SK-N-SH treated with all-trans-retinoic acid at 6 μM for 48 hours (cell line): ENCODE measurements around the gene NECTIN3.
A peak's percentile ranks its signal among the peaks of the same experiment; 100 is the strongest.

ENCODE experiments used
- ATAC-seq: fragments of 200-7000 bp; cut with Tn5 transposase; 3 replicates; pipeline ENCODE4 v1.9.1; 2020; ENCODE audit warnings: mild to moderate bottlenecking, moderate library complexity
- ARNTL ChIP-seq: fragments of 450-650 bp; formaldehyde crosslinking; IDR thresholded peaks from 2 replicates; pipeline ENCODE4 v1.5.0; 2020; ENCODE audit warnings: low read depth, mild to moderate bottlenecking, moderate library complexity, borderline replicate concordance
- BACH2 ChIP-seq: fragments of 250-450 bp; sonication (Bioruptor Pico); IDR thresholded peaks from 2 replicates; pipeline ENCODE4 v1.9.0; 2021; ENCODE audit warnings: mild to moderate bottlenecking, borderline replicate concordance
- CSDC2 ChIP-seq: fragments of 250-450 bp; sonication (Bioruptor Pico); IDR thresholded peaks from 2 replicates; pipeline ENCODE4 v1.5.0; 2020; ENCODE audit warnings: mild to moderate bottlenecking, moderate library complexity
- ESRRG ChIP-seq: fragments of 250-450 bp; sonication (Bioruptor Pico); IDR thresholded peaks from 2 replicates; pipeline ENCODE4 v1.6.1; 2021; ENCODE audit warnings: mild to moderate bottlenecking
- GLIS3 ChIP-seq: fragments of 250-450 bp; sonication (Bioruptor Pico); IDR thresholded peaks from 2 replicates; pipeline ENCODE4 v1.5.0; 2020; ENCODE audit warnings: mild to moderate bottlenecking, moderate library complexity
- ISL1 ChIP-seq: fragments of 250-450 bp; sonication (Bioruptor Pico); IDR thresholded peaks from 2 replicates; pipeline ENCODE4 v2.1.2; 2022; ENCODE audit warnings: mild to moderate bottlenecking, moderate library complexity
- OSR1 ChIP-seq: fragments of 250-450 bp; sonication (Bioruptor Pico); IDR thresholded peaks from 2 replicates; pipeline ENCODE4 v1.8.0; 2022; ENCODE audit warnings: moderate library complexity, mild to moderate bottlenecking, inconsistent platforms
- PPARA ChIP-seq: fragments of 250-450 bp; sonication (Bioruptor Pico); IDR thresholded peaks from 2 replicates; pipeline ENCODE4 v1.5.0; 2020; ENCODE audit warnings: mild to moderate bottlenecking, borderline replicate concordance
- RARB ChIP-seq: fragments of 250-450 bp; sonication (Bioruptor Pico); IDR thresholded peaks from 2 replicates; pipeline ENCODE4 v1.8.0; 2021; ENCODE audit warnings: mild to moderate bottlenecking, moderate library complexity
- SNAI2 ChIP-seq: fragments of 250-450 bp; sonication (Bioruptor Pico); IDR thresholded peaks from 2 replicates; pipeline ENCODE4 v1.5.0; 2020; ENCODE audit warnings: mild to moderate bottlenecking, moderate library complexity
- TCF4 ChIP-seq: fragments of 250-450 bp; sonication (Bioruptor Pico); IDR thresholded peaks from 2 replicates; pipeline ENCODE4 v1.8.0; 2021; ENCODE audit warnings: mild to moderate bottlenecking, moderate library complexity, borderline replicate concordance
- TOX ChIP-seq: fragments of 250-450 bp; sonication (Bioruptor Pico); IDR thresholded peaks from 2 replicates; pipeline ENCODE4 v1.8.0; 2021; ENCODE audit warnings: mild to moderate bottlenecking, moderate library complexity, borderline replicate concordance
- ZC3H10 ChIP-seq: fragments of 250-450 bp; sonication (Bioruptor Pico); IDR thresholded peaks from 2 replicates; pipeline ENCODE4 v1.5.1; 2021; ENCODE audit warnings: mild to moderate bottlenecking, moderate library complexity
- ZFP3 ChIP-seq: fragments of 250-450 bp; sonication (Bioruptor Pico); IDR thresholded peaks from 2 replicates; pipeline ENCODE4 v1.5.0; 2020; ENCODE audit warnings: mild to moderate bottlenecking, moderate library complexity
- ZFP30 ChIP-seq: fragments of 450-650 bp; formaldehyde crosslinking; IDR thresholded peaks from 2 replicates; pipeline ENCODE4 v1.5.0; 2022; ENCODE audit warnings: mild to moderate bottlenecking, moderate library complexity
- ZNF565 ChIP-seq: fragments of 450-650 bp; formaldehyde crosslinking; conservative IDR thresholded peaks from 2 replicates; pipeline ENCODE4 v1.5.0; 2020; ENCODE audit warnings: low read depth, mild to moderate bottlenecking, moderate library complexity
- ZNF70 ChIP-seq: fragments of 450-650 bp; formaldehyde crosslinking; IDR thresholded peaks from 2 replicates; pipeline ENCODE4 v1.5.0; 2020; ENCODE audit warnings: mild to moderate bottlenecking, moderate library complexity
- ZNF8 ChIP-seq: fragments of 450-650 bp; formaldehyde crosslinking; IDR thresholded peaks from 2 replicates; pipeline ENCODE4 v1.5.0; 2020; ENCODE audit warnings: mild to moderate bottlenecking, moderate library complexity
- TF ChIP-seq, protein P1 (sequence below): fragments of 250-450 bp; sonication (Bioruptor Pico); IDR thresholded peaks from 2 replicates; pipeline ENCODE4 v1.5.0; 2020; ENCODE audit warnings: mild to moderate bottlenecking, moderate library complexity
- TF ChIP-seq, protein P2 (sequence below): fragments of 250-450 bp; sonication (Bioruptor Pico); IDR thresholded peaks from 2 replicates; pipeline ENCODE4 v1.5.1; 2021; ENCODE audit warnings: mild to moderate bottlenecking, moderate library complexity
- TF ChIP-seq, protein P3 (sequence below): fragments of 250-450 bp; sonication (Bioruptor Pico); IDR thresholded peaks from 2 replicates; pipeline ENCODE4 v1.8.0; 2021; ENCODE audit warnings: low read depth, mild to moderate bottlenecking, moderate library complexity, borderline replicate concordance
- TF ChIP-seq, protein P4 (sequence below): fragments of 250-450 bp; sonication (Bioruptor Pico); IDR thresholded peaks from 2 replicates; pipeline ENCODE4 v1.8.0; 2020; ENCODE audit warnings: mild to moderate bottlenecking, moderate library complexity, borderline replicate concordance

NECTIN3 gene

DNA sequence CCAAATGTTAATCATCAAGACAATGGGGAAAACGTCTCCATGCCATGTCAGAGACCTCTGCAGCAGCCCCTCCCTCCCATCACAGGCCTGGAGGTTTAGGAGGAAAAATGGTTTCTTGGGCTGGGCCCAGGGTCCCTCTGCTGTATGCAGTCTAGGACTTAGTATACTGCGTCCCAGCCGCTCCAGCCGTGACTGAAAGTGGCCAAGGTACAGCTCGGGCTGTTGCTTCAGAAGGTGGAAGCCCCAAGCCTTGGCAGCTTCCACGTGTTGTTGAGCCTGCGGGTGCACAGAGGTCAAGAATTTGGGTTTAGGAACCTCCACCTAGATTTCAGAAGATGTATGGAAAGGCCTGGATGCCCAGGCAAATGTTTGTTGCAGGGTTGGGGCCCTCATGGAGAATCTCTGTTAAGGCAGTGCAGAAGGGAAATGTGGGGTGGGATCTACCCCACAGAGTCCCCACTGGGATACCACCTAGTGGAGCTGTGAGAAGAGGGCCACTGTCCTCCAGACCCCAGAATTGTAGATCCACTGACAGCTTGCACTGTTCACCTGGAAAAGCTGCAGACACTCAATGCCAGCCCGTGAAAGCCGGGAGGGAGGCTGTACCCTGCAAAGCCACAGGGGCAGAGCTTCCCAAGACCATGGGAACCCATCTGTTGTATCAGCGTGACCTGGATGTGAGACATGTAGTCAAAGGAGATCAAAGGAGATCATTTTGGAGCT, 25.0 kb downstream of the NECTIN3 start:
- no peak for TF ChIP-seq RARB (CRISPR knock-in tag)
- ATAC-seq, result no peak

DNA sequence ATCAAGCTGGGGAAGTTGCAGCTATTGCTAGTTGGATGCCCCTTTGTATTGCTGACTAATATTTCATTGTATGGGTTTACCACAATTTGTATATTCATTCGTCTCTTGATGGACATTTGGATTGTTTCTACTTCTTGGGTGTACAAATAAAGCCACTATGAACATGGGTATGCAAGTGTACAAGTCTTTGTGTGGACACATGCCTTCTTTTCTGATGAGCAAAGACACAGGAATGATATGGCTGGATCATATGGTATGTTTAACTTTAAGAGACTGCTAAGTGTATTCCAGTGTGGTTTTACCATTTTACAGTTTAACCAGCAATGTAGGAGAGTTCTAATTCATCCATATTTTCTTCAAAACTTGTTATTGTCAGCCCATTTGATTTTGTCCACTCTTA, 32.2 kb downstream of the NECTIN3 start:
- TF ChIP-seq PPARA (CRISPR knock-in tag) (no peak), ZNF8 (CRISPR knock-in tag) (0 out of 2 replicates have a peak, but pooled peaks have one; percentile 8)

DNA sequence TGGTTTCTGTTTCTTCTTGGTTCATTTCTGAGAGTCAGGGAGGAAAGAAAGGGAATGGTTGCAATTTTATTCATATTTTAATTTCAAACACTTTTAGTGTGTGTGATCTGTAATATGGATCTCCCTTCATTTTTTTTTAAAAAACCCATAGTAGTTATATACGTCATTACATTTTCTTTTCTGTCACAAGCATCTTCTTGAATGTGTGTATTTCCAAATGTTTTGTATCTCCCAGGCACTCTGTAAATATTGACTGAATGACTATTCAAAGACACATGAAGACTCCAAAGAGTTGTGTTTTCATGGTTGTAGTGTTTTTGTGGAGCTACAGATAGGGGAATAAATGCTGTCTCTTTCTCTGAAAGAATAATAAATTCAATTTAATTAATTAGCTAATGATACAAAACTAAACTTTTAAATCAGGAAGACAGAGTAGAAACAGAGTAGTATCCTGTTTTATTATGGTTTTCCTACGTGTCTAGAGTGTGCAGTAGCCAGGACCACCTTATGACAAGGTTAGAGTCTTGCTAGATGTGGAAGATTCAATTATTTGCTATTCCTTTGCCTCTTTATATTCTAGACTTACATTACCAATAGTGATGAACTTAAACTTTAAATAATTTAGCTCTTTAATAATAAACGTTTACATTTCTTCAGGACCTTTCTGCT, 35.5 kb downstream of the NECTIN3 start:
- ATAC-seq, result no peak

More for the DNA sequence above, 32.2 kb downstream of the NECTIN3 start:
- no peak for ATAC-seq

DNA sequence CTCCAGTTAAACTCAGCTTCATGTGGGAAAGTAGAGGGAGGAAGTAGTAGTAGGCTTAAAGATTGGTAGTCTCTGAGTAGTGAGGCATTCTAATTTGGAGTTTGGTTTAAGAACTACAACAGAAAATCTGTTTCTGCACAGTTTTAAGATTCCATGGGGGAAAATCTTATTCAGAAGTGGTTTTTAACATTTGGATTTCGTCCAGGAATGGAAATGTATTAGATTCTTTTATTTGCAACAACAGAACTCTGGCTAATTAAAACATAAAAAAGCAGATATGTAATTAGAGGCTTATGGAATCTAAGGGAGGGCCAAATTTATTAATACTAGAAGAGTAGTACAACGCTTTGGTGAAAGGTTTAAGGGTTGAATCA, 36.0 kb downstream of the NECTIN3 start:
- TF ChIP-seq, protein P1, sequence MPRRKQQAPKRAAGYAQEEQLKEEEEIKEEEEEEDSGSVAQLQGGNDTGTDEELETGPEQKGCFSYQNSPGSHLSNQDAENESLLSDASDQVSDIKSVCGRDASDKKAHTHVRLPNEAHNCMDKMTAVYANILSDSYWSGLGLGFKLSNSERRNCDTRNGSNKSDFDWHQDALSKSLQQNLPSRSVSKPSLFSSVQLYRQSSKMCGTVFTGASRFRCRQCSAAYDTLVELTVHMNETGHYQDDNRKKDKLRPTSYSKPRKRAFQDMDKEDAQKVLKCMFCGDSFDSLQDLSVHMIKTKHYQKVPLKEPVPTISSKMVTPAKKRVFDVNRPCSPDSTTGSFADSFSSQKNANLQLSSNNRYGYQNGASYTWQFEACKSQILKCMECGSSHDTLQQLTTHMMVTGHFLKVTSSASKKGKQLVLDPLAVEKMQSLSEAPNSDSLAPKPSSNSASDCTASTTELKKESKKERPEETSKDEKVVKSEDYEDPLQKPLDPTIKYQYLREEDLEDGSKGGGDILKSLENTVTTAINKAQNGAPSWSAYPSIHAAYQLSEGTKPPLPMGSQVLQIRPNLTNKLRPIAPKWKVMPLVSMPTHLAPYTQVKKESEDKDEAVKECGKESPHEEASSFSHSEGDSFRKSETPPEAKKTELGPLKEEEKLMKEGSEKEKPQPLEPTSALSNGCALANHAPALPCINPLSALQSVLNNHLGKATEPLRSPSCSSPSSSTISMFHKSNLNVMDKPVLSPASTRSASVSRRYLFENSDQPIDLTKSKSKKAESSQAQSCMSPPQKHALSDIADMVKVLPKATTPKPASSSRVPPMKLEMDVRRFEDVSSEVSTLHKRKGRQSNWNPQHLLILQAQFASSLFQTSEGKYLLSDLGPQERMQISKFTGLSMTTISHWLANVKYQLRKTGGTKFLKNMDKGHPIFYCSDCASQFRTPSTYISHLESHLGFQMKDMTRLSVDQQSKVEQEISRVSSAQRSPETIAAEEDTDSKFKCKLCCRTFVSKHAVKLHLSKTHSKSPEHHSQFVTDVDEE (CRISPR knock-in tag), result no peak
- TF ChIP-seq PPARA (CRISPR knock-in tag), result no peak
- no peak for TF ChIP-seq OSR1 (CRISPR knock-in tag)
- TF ChIP-seq ARNTL (CRISPR knock-in tag), result no peak
- TF ChIP-seq TCF4 (CRISPR knock-in tag), result no peak
- TF ChIP-seq TOX (CRISPR knock-in tag), result no peak
- ATAC-seq, result no peak

More for the DNA sequence above, 35.5 kb downstream of the NECTIN3 start:
- TF ChIP-seq TOX (CRISPR knock-in tag), result no peak
- no peak for TF ChIP-seq RARB (CRISPR knock-in tag)
- no peak for TF ChIP-seq BACH2
- TF ChIP-seq, protein P2, sequence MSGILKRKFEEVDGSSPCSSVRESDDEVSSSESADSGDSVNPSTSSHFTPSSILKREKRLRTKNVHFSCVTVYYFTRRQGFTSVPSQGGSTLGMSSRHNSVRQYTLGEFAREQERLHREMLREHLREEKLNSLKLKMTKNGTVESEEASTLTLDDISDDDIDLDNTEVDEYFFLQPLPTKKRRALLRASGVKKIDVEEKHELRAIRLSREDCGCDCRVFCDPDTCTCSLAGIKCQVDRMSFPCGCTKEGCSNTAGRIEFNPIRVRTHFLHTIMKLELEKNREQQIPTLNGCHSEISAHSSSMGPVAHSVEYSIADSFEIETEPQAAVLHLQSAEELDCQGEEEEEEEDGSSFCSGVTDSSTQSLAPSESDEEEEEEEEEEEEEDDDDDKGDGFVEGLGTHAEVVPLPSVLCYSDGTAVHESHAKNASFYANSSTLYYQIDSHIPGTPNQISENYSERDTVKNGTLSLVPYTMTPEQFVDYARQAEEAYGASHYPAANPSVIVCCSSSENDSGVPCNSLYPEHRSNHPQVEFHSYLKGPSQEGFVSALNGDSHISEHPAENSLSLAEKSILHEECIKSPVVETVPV (CRISPR knock-in tag), result no peak
- no peak for TF ChIP-seq ISL1
- no peak for TF ChIP-seq ZFP3
- no peak for TF ChIP-seq ZNF565 (CRISPR knock-in tag)
- TF ChIP-seq GLIS3, result no peak
- TF ChIP-seq CSDC2 (CRISPR knock-in tag), result no peak
- TF ChIP-seq, protein P3, sequence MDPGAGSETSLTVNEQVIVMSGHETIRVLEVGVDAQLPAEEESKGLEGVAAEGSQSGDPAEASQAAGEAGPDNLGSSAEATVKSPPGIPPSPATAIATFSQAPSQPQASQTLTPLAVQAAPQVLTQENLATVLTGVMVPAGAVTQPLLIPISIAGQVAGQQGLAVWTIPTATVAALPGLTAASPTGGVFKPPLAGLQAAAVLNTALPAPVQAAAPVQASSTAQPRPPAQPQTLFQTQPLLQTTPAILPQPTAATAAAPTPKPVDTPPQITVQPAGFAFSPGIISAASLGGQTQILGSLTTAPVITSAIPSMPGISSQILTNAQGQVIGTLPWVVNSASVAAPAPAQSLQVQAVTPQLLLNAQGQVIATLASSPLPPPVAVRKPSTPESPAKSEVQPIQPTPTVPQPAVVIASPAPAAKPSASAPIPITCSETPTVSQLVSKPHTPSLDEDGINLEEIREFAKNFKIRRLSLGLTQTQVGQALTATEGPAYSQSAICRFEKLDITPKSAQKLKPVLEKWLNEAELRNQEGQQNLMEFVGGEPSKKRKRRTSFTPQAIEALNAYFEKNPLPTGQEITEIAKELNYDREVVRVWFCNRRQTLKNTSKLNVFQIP (CRISPR knock-in tag), result no peak
- no peak for TF ChIP-seq ZNF70 (CRISPR knock-in tag)
- TF ChIP-seq, all 23 proteins: peak for 0

DNA sequence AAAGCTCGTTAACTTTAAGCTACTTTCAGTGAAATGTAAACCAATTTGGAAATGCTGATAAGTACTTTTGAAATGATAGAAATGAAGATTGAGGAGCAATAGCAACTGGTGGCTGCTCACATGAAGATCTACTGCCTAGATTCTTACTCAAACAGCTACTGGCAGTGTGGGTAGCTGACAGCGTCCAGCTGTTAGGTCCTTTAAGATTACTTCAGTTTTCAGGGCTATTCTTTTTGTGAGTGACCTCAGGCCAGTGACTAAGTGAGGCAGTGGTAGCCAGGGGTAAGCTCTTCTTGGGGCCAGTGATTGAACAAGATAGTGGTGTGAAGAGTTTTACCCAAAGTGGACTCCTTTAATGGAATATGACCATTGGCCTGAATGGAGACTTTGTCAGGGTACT, 41.3 kb downstream of the NECTIN3 start:
- no peak for ATAC-seq
- TF ChIP-seq ZFP30 (CRISPR knock-in tag) (no peak), ZNF8 (CRISPR knock-in tag) (no peak), RARB (CRISPR knock-in tag) (no peak)
- TF ChIP-seq, all 23 proteins: peak for 0

DNA sequence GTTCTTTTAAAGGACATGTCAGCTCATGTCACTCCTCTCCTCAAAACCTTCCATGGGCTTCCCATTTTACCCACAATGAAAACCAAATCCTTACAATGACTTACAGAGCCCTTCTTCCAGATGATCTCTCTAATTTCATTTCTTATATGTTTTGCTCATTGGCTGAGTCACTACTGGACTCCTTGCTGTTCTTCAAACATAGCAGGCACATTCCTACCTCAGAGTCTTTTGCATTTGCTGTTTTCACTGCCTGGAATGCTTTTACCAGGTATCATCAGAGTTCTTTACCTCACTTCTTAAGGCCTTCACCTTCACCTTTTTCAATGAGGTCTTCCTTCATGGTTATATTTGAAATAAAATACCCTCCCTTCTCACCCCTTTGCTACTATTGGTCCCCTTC, 57.3 kb downstream of the NECTIN3 start:
- TF ChIP-seq, protein P4, sequence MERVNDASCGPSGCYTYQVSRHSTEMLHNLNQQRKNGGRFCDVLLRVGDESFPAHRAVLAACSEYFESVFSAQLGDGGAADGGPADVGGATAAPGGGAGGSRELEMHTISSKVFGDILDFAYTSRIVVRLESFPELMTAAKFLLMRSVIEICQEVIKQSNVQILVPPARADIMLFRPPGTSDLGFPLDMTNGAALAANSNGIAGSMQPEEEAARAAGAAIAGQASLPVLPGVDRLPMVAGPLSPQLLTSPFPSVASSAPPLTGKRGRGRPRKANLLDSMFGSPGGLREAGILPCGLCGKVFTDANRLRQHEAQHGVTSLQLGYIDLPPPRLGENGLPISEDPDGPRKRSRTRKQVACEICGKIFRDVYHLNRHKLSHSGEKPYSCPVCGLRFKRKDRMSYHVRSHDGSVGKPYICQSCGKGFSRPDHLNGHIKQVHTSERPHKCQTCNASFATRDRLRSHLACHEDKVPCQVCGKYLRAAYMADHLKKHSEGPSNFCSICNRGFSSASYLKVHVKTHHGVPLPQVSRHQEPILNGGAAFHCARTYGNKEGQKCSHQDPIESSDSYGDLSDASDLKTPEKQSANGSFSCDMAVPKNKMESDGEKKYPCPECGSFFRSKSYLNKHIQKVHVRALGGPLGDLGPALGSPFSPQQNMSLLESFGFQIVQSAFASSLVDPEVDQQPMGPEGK (CRISPR knock-in tag), result no peak
- TF ChIP-seq BACH2 (no peak), ISL1 (no peak), SNAI2 (no peak), CSDC2 (CRISPR knock-in tag) (no peak), TCF4 (CRISPR knock-in tag) (no peak), RARB (CRISPR knock-in tag) (no peak), ZNF8 (CRISPR knock-in tag) (no peak), ZFP30 (CRISPR knock-in tag) (no peak), ZFP3 (no peak), ESRRG (CRISPR knock-in tag) (no peak), PPARA (CRISPR knock-in tag) (no peak), TOX (CRISPR knock-in tag) (no peak), ZC3H10 (CRISPR knock-in tag) (no peak), ZNF565 (CRISPR knock-in tag) (no peak), OSR1 (CRISPR knock-in tag) (no peak)
- TF ChIP-seq, protein P2 (CRISPR knock-in tag), result no peak
- ATAC-seq, result no peak
